ENCODE measurements around the gene SUCO.

DNA sequence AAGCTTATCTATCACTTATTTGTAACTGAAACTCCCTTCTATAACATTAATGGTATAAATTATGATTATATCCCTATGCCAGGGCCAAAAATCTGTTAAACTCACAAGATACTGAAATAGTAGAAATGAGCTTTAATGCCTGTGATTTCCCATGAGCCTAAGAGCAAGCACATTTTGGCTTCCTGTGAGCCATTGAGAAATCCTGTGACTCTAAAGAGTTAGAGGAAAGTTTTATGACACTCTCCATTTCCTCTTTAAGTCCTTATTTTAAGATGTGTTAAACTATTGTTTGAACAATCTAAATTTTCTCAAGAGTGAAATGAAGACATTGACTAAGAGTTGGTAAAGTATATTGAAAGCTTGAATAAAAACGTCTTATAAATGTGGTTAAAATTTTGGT, 45.6 kb downstream of the SUCO start:
- TF ChIP-seq ZNF274 (IDR thresholded peaks at IDR 0.05; ENCODE audit: low read depth, low read length) (no peak), YY1 (IDR thresholded peaks at IDR 0.05; ENCODE audit: insufficient read depth, insufficient read length) (no peak)
